DMS114 treated with DMSO at 0.1 percent for 48 hours (cell line): ENCODE data around the gene MRGPRX4.
"Not testable (repeated sequence)": the region's sequence is repeated elsewhere in the genome, so short reads cannot be mapped to it uniquely, and the experiment has no call there.

ENCODE experiments used
- DNase-seq: peaks from one replicate; lab custom pipeline; 2025; ENCODE audit not compliant: unreplicated experiment; lab: John Stamatoyannopoulos, UW

Gene MRGPRX4

GRCh38 chr11:18172666-18173065, at the start of gene MRGPRX4:
MRGPRX4 (plus strand) TSS chr11:18172837; CDS start chr11:18173257, 420 bp downstream.
- DNase-seq: no peak

DNA sequence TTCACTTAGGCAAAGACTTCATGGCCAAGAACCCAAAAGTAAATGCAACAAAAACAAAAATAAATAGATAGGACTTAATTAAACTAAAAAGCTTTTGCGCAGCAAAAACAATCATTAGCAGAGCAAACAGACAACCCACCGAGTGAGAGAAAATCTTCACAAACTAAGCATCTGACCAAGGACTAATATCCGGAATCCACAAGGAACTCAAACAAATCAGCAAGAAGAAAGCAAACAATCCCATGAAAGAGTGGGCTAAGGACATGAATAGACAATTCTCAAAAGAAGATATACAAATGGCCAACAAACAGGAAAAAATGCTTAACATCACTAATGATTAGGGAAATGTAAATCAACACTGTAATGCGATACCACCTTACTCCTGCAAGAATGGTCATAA, 41.5 kb upstream of the MRGPRX4 start:
- DNase-seq: not testable (repeated sequence)

DNA sequence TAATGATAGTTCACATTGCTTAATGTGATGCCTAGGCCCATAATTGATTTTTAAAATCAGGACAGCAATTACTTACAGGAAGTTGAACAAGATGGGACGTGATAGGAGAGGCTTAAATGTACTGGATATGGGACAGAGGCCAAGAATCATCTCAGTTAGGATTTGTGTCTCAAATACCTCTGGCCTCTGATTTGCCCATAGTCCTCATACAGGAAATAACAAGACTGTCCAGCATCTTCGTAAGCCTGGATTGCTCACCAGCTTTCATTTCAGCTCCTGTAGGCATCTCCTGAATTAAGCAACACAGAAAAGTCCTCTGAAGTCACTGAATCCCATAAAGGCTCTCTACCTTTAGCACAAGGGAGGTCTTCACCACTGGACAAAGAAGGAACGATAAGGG, 40.3 kb upstream of the MRGPRX4 start, which contains the start of gene MRGPRX3:
MRGPRX3 (plus strand) TSS at position 231 of the 400 bp plus-strand sequence. CDS start 4,632 bp downstream, outside the sequence.
- DNase-seq: no peak

DNA sequence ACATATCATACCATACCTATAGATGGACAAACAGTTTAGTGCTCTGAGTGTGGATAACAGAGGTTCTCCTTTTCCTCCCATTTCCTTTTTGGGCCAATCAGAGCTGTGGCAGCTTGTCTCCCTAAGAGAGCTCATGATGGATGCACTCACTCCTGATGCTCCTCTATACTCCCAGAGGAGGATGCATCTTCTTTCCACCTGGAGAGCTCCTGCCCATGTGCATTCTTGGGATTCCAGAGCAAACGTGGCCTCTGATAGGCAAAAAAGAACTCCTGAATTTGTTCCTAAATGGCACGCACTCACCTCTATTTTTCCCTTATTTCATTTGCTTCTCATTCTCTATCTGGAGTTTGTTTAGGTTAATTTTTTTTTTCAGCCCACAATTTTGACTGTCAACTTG, 37.3 kb upstream of the MRGPRX4 start:
- DNase-seq: no peak

- no peak for DNase-seq
Measured at GRCh38 chr11:18137186-18137800, 35.3 kb upstream of the MRGPRX4 start.

GRCh38 chr11:18140145-18140544, 32.5 kb upstream of the MRGPRX4 start:
- DNase-seq: no peak

GRCh38 chr11:18144243-18144642, 28.4 kb upstream of the MRGPRX4 start:
- DNase-seq: no peak

- DNase-seq: no peak
Measured at GRCh38 chr11:18145025-18145424, 27.6 kb upstream of the MRGPRX4 start.

DNA sequence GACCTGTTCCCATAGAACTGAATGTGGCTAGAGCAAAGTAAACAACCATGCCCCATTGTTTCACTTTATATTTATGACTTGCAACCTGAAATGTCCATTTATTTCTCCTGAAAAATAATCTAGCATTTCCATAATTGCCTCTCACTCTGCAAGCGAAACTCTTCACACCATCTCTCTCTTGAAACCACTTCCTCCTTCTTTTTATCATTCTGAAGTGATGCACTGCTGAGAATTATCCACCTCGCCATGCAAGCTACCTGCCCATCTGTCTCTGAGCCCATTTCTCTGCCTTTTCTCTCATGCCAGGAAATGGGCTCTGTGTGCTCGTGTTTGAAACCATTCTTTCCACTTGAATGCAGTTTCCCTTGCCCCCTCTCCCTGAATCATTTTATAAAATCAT, 26.8 kb upstream of the MRGPRX4 start:
- DNase-seq: no peak

- DNase-seq: no peak
Measured at GRCh38 chr11:18151581-18151980, 21.1 kb upstream of the MRGPRX4 start.

DNA sequence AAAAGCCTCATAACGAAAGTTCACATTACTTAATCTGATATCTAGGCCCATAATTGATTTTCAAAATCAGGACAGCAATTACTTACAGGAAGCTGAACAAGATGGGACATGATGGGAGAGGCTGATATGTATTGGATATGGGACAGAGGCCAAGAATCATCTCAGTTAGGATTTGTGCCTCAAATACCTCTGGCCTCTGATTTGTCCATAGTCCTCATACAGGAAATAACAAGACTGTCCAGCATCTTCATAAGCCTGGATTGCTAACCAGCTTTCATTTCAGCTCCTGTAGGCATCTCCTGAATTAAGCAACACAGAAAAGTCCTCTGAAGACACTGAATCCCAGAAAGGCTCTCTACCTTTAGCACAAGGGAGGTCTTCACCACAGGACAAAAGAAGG, 4.3 kb upstream of the MRGPRX4 start:
- no peak for DNase-seq

DNA sequence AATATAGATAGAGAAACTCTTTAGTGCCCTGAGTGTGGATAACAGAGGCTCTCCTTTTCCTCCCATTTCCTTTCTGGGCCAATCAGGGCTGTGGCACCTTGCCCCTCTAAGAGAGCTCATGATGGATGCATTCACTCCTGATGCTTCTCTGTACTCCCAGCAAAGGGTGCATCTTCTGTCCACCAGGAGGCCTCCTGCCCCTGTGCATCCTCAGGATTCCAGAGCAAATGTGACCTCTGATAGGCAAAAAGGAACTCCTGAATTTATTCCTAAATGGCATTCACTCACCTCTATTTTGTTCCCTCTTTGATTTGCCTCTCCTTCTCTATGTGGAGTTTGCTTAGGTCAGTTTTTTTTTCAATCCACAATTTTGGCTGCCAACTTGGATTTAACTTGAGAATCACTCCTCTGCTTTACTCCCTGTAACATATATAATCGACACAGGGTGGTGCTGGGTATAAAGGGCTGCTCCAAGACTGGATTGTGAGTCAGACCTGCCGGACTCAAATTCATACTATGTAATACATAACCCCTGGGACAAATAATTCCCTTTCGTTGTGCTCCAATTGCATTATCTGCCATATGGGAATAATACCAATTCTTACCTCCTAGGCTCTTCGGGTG, 1.1 kb upstream of the MRGPRX4 start:
- no peak for DNase-seq

GRCh38 chr11:18173225-18173866, 709 bp downstream of the MRGPRX4 start:
- no peak for DNase-seq

- DNase-seq: no peak
Measured at GRCh38 chr11:18188796-18189195, 16.2 kb downstream of the MRGPRX4 start.

DNA sequence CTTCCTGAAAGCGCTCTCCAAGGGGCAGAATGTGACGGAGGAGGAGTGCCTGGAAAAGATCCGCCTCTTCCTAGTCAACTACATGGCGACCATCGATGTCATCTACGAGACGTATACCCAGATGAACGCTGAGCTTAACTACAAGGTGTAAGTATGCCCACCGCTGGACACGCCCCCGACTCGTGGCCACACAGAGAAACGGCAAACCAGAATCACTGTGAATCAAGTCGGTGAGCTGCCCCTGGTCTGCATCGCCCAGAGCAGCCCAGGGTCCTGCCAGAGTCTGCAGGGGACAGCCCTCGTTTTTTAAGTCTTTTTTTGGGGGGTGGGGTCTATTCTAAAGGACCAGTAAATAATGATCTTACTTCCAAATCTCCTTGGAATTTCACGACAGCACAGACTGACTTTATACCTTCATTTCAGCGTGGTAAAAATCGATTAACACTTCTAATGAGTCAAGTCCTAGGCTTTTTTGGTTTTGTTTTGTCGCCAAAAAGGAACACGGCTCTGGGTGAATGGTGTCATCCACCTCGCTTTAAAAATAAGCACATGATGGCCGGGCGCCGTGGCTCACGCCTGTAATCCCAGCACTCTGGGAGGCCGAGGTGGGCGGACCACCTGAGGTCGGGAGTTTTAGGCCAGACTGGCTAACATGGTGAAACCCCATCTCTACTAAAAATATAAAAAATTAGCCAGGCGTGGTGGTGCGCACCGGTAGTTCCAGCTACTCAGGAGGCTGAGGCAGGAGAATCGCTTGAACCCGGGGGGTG, 17.0 kb downstream of the MRGPRX4 start:
- not testable (repeated sequence) for DNase-seq

- no peak for DNase-seq
Measured at GRCh38 chr11:18191376-18191775, 18.7 kb downstream of the MRGPRX4 start.

DNA sequence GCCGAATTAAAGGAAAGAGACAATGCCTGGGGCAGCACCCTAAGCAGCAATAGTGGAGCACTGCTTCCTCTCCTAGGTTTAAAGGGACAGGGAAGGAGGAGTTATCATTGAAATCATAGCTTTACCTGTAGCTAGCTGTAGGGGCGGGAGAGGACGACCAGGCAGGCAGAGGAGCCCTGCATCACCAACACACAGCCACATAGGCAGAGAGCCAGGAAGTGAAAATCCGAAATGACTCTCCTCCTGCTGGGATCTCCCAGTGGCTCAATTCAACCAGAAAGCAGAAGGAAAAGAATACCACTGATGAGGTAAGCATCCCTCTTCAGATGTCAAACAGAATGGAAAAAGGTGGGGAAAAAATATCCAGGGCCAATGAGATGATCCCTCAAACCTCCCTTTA, 20.4 kb downstream of the MRGPRX4 start:
- DNase-seq: no peak

DNA sequence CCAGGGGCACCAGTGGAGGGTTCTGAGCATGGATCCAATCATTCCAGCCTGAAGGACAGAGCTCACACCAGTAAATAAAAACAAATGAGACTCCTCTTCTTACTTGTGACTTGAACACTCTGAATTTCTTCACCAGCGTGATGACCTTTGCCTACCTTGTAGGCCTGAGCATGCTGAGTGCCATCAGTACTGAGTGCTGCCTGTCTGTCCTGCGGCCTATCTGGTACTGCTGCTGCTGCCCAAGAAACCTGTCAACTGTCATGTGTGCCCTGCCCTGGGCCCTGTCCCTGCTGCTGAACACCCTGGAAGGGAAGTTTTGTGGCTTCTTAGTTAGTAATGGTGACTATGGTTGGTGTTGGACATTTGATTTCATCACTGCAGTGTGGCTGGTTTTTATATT, 23.9 kb downstream of the MRGPRX4 start:
- no peak for DNase-seq

GRCh38 chr11:18197738-18198137, 25.1 kb downstream of the MRGPRX4 start:
- DNase-seq: not testable (repeated sequence)

DNA sequence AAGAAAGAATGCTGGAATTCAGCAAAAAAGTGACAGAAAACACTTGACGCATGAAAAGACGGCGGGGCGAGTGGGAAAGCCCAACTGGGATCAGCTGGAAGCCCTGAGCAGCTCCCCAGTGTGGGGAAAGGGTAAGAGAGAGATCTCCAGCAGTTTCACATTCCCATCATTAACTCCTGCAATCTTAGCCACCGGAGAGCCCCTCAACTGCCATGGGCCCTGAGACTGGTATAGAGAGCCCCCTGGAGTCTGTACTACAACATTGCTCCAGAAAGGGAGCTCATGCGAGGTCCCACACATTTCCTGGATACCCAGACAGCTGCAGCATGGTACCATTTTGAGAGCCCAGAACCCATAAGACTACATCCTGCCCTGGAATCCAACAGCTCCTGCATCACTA, 31.1 kb downstream of the MRGPRX4 start:
- no peak for DNase-seq

GRCh38 chr11:18204220-18204619, 31.6 kb downstream of the MRGPRX4 start:
- no peak for DNase-seq

DNA sequence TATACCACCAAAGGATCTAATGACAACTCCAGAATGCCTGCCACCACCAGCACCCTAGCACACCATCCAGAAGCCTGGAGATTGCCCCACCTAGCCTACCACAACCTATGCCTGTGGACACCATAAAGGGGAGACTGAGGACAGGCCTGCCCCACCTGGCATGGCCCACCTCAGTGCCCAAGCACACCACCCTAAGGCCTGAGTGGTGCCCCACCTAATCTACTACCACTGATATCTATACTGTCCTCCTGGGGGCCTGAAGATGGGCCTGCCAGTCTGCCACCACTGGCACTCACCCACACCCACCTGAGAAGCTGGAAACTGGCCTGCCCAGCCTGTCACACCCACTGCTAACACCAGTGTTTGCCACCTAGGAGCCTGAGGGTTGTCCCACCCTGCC, 32.1 kb downstream of the MRGPRX4 start:
- DNase-seq: no peak
